HL-60/S4 treated with phorbol 12-myristate 13-acetate at 8.2 ng/mL for 4 days and 3 days (cell line): ENCODE data around the gene PLSCR2.
"Not testable (repeated sequence)": the region's sequence is repeated elsewhere in the genome, so short reads cannot be mapped to it uniquely, and the experiment has no call there.

Experiments
- in situ Hi-C: fragments of 300-500 bp; cut with MboI; formaldehyde crosslinking; loops from 2 replicates; pipeline ENCODE4 v1.15.0; 2022; ENCODE audit warnings: low sequenced_read_pairs

PLSCR2 gene

GRCh38 chr3:146491303-146491702, 21.9 kb upstream of the PLSCR2 start:
- in situ Hi-C loops = no loop called here

- in situ Hi-C loops = no loop called here
Measured at GRCh38 chr3:146485297-146485696, 15.9 kb upstream of the PLSCR2 start.

- in situ Hi-C loops = no loop called here
Measured at GRCh38 chr3:146476094-146476740, 6.9 kb upstream of the PLSCR2 start.

- in situ Hi-C loops = not testable (repeated sequence)
Measured at GRCh38 chr3:146474976-146475375, 5.6 kb upstream of the PLSCR2 start.

GRCh38 chr3:146473726-146474125, 4.4 kb upstream of the PLSCR2 start:
- in situ Hi-C loops = no loop called here

- in situ Hi-C loops = no loop called here
Measured at GRCh38 chr3:146472611-146473010, 3.2 kb upstream of the PLSCR2 start.

- in situ Hi-C loops = no loop called here
Measured at GRCh38 chr3:146471012-146471411, 1.7 kb upstream of the PLSCR2 start.

GRCh38 chr3:146470425-146470990, 1.1 kb upstream of the PLSCR2 start:
- in situ Hi-C loops = no loop called here

- in situ Hi-C loops = no loop called here
Measured at GRCh38 chr3:146468671-146469149, 651 bp downstream of the PLSCR2 start.

- in situ Hi-C loops = no loop called here
Measured at GRCh38 chr3:146468234-146468633, 1.1 kb downstream of the PLSCR2 start.

GRCh38 chr3:146466604-146467003, 2.8 kb downstream of the PLSCR2 start:
- in situ Hi-C loops = no loop called here

GRCh38 chr3:146465693-146466465, 3.5 kb downstream of the PLSCR2 start:
- in situ Hi-C loops = no loop called here

GRCh38 chr3:146464783-146465182, 4.6 kb downstream of the PLSCR2 start:
- in situ Hi-C loops = no loop called here

- in situ Hi-C loops = no loop called here
Measured at GRCh38 chr3:146464005-146464595, 5.3 kb downstream of the PLSCR2 start.

- in situ Hi-C loops = no loop called here
Measured at GRCh38 chr3:146454796-146455195, 14.6 kb downstream of the PLSCR2 start.

GRCh38 chr3:146449613-146450012, 19.7 kb downstream of the PLSCR2 start:
- in situ Hi-C loops = no loop called here

- in situ Hi-C loops = no loop called here
Measured at GRCh38 chr3:146449076-146449475, 20.3 kb downstream of the PLSCR2 start.

- in situ Hi-C loops = no loop called here
Measured at GRCh38 chr3:146446026-146446425, 23.3 kb downstream of the PLSCR2 start.

- in situ Hi-C loops = not testable (repeated sequence)
Measured at GRCh38 chr3:146440310-146440709, 29.1 kb downstream of the PLSCR2 start.

GRCh38 chr3:146432066-146432465, 37.3 kb downstream of the PLSCR2 start:
- in situ Hi-C loops = no loop called here

- in situ Hi-C loops = no loop called here
Measured at GRCh38 chr3:146431240-146431639, 38.1 kb downstream of the PLSCR2 start.

- in situ Hi-C loops = no loop called here
Measured at GRCh38 chr3:146425341-146425740, 44.0 kb downstream of the PLSCR2 start.
